Pulmonary artery endothelial cell (primary cell): ENCODE data around the gene IRF2BP2. TPM values are rescaled to one million over a fixed set of nuclear protein-coding genes. Genes with fewer than 3 reads are reported as not detected.

Experiments used
- DNase-seq: peaks from one replicate; pipeline ENCODE4 v3.0.0-alpha.2; 2011; ENCODE audit warnings: low read depth, low spot score
- total RNA-seq: library from RNA; depleted of rRNA; stranded (reverse); fragments of >200 nt; gene quantifications from 2 replicates; pipeline ENCODE4 v1.2.3, GENCODE V29; 2014

IRF2BP2 gene
- total RNA-seq: 62.4 and 74.6 TPM in 2 replicates

GRCh38 chr1:234610061-234610665, at the start of gene IRF2BP2:
IRF2BP2 (minus strand) TSS chr1:234610178; CDS start chr1:234609494, 684 bp downstream.
- no peak for DNase-seq

- DNase-seq: peak; percentile 17
Measured at GRCh38 chr1:234659538-234659937, 49.6 kb upstream of the IRF2BP2 start.

GRCh38 chr1:234658138-234658537, 48.2 kb upstream of the IRF2BP2 start:
- DNase-seq: no peak

GRCh38 chr1:234656944-234657654, 47.1 kb upstream of the IRF2BP2 start:
- peak; percentile 68 for DNase-seq

GRCh38 chr1:234656070-234656895, 46.3 kb upstream of the IRF2BP2 start:
- DNase-seq: no peak

- no peak for DNase-seq
Measured at GRCh38 chr1:234655328-234656069, 45.5 kb upstream of the IRF2BP2 start.

GRCh38 chr1:234654002-234654733, 44.2 kb upstream of the IRF2BP2 start:
- DNase-seq: no peak

GRCh38 chr1:234649432-234650081, 39.6 kb upstream of the IRF2BP2 start:
- DNase-seq: no peak

GRCh38 chr1:234647758-234648157, 37.8 kb upstream of the IRF2BP2 start:
- no peak for DNase-seq

GRCh38 chr1:234647245-234647644, 37.3 kb upstream of the IRF2BP2 start:
- DNase-seq: no peak

GRCh38 chr1:234645964-234646363, 36.0 kb upstream of the IRF2BP2 start:
- no peak for DNase-seq

- DNase-seq: peak; percentile 36
Measured at GRCh38 chr1:234645474-234645953, 35.5 kb upstream of the IRF2BP2 start.

GRCh38 chr1:234644928-234645327, 35.0 kb upstream of the IRF2BP2 start:
- DNase-seq: no peak

GRCh38 chr1:234643850-234644134, 33.8 kb upstream of the IRF2BP2 start:
- no peak for DNase-seq

GRCh38 chr1:234643111-234643849, 33.3 kb upstream of the IRF2BP2 start:
- DNase-seq: no peak

- no peak for DNase-seq
Measured at GRCh38 chr1:234642428-234642827, 32.5 kb upstream of the IRF2BP2 start.

GRCh38 chr1:234639961-234640360, 30.0 kb upstream of the IRF2BP2 start:
- no peak for DNase-seq

- DNase-seq: no peak
Measured at GRCh38 chr1:234638832-234639799, 29.1 kb upstream of the IRF2BP2 start.
